H1 (cell line): ENCODE results near the gene MTIF3. TPM values are rescaled to one million over a fixed set of nuclear protein-coding genes. Genes with fewer than 3 reads are reported as not detected.

Experiments
- CTCF ChIA-PET: fragments of 300-600 bp; sonication (Branson Sonifier 250); formaldehyde crosslinking; loops from one replicate; lab custom pipeline; 2021; ENCODE audit not compliant: partially characterized antibody; lab: Charles Lee
- POLR2A ChIA-PET: fragments of 300-600 bp; sonication (Branson Sonifier 250); formaldehyde crosslinking; loops from one replicate; lab custom pipeline; 2021; ENCODE audit warnings: inconsistent platforms; ENCODE audit not compliant: partially characterized antibody; lab: Charles Lee
- DNase-seq, 2 experiments: peaks; one replicate each; pipeline versions ENCODE4 v3.0.0 to v3.0.0-alpha.2; 2010 to 2022; ENCODE audit warnings: low spot score in 2 of 2, low read depth in 1 of 2, mixed read lengths in 1 of 2
- FAIRE-seq: peaks from 2 replicates; lab custom pipeline; 2011; peaks lifted over from hg19 to GRCh38; lab: Jason Lieb, UNC
- H2AFZ ChIP-seq: 2 replicates; pipeline ENCODE4 v1.8.1; 2012; ENCODE audit warnings: low read length, inconsistent platforms
- H2AK5ac ChIP-seq: 2 replicates; pipeline ENCODE4 v1.6.1; 2013; ENCODE audit warnings: low read depth, low read length
- H2BK120ac ChIP-seq: replicated peaks from 2 replicates; pipeline ENCODE3; 2013; ENCODE audit warnings: low read depth, low read length, inconsistent platforms
- H2BK12ac ChIP-seq: 2 replicates; pipeline ENCODE4 v1.6.1; 2013; ENCODE audit warnings: low read depth, low read length
- H2BK15ac ChIP-seq: 2 replicates; pipeline ENCODE4 v1.6.1; 2013; ENCODE audit warnings: low read length
- H2BK20ac ChIP-seq: 2 replicates; pipeline ENCODE4 v1.6.1; 2013; ENCODE audit warnings: low read length
- H2BK5ac ChIP-seq: 2 replicates; pipeline ENCODE4 v1.6.1; 2013; ENCODE audit warnings: low read depth, low read length
- H3K14ac ChIP-seq: 2 replicates; pipeline ENCODE4 v1.6.1; 2013; ENCODE audit warnings: inconsistent platforms; ENCODE audit not compliant: insufficient read length
- H3K18ac ChIP-seq: 2 replicates; pipeline ENCODE4 v1.6.1; 2013; ENCODE audit warnings: low read length; ENCODE audit errors: extremely low read depth
- H3K23ac ChIP-seq: 2 replicates; pipeline ENCODE4 v1.6.1; 2013; ENCODE audit warnings: inconsistent platforms; ENCODE audit not compliant: insufficient read length
- H3K23me2 ChIP-seq: 2 replicates; pipeline ENCODE4 v1.6.1; 2013; ENCODE audit warnings: low read depth, low read length
- H3K27ac ChIP-seq: 2 replicates; pipeline ENCODE4 v1.6.1; 2011; ENCODE audit warnings: low read depth, low read length, inconsistent platforms
- H3K27me3 ChIP-seq, 4 experiments: replicated peaks in 1 of 4; 1 replicate in 1 of 4; 2 replicates in 3 of 4; pipeline versions ENCODE4 v1.6.1 to v1.8.1; 2011 to 2013; ENCODE audit warnings: low read length in 3 of 4, mild to moderate bottlenecking in 3 of 4, inconsistent platforms in 2 of 4, mixed read lengths in 2 of 4, moderate library complexity in 1 of 4; ENCODE audit not compliant: control insufficient read depth in 3 of 4, insufficient read depth in 3 of 4; ENCODE audit errors: extremely low read depth in 1 of 4
- H3K36me3 ChIP-seq, 4 experiments: 2 replicates each; pipeline versions ENCODE4 v1.6.1 to v1.8.1; 2011 to 2013; ENCODE audit warnings: mild to moderate bottlenecking in 4 of 4, low read length in 3 of 4, moderate library complexity in 2 of 4, control low read depth in 1 of 4, inconsistent platforms in 1 of 4; ENCODE audit not compliant: insufficient read depth in 4 of 4, control insufficient read depth in 2 of 4
- H3K4ac ChIP-seq: replicated peaks from 2 replicates; pipeline ENCODE3; 2013; ENCODE audit warnings: low read length, low read depth, mixed read lengths, inconsistent platforms; ENCODE audit not compliant: insufficient read length
- H3K4me1 ChIP-seq, 4 experiments: replicated peaks in 1 of 4; 1 replicate in 1 of 4; 2 replicates in 3 of 4; pipeline versions ENCODE4 v1.6.1 to v1.8.1; 2011 to 2013; ENCODE audit warnings: low read length in 3 of 4, inconsistent platforms in 2 of 4, mixed read lengths in 1 of 4; ENCODE audit not compliant: insufficient read depth in 4 of 4, control insufficient read depth in 3 of 4
- H3K4me2 ChIP-seq, 2 experiments: 2 replicates each; pipeline versions ENCODE4 v1.6.1 to v1.8.1; 2011 to 2013; ENCODE audit warnings: low read depth in 2 of 2, low read length in 2 of 2, control low read depth in 1 of 2, inconsistent platforms in 1 of 2, mild to moderate bottlenecking in 1 of 2; ENCODE audit not compliant: insufficient read depth in 1 of 2
- H3K4me3 ChIP-seq, 4 experiments: fragments of 200-600, 300-600 bp in 1 of 4; sonication (generic), shearing (Covaris generic), sonication (Bioruptor Twin) in 1 of 4; 2 replicates each; pipeline versions ENCODE4 v1.5.1 to v1.8.1; 2011 to 2016; ENCODE audit warnings: low read length in 4 of 4, low read depth in 3 of 4, control low read depth in 2 of 4, inconsistent platforms in 2 of 4, mild to moderate bottlenecking in 2 of 4, mixed read lengths in 1 of 4, moderate library complexity in 1 of 4; ENCODE audit not compliant: insufficient read depth in 2 of 4; ENCODE audit errors: extremely low read depth in 1 of 4
- H3K56ac ChIP-seq: replicated peaks from 2 replicates; pipeline ENCODE3; 2013; ENCODE audit warnings: low read depth, mild to moderate bottlenecking, mixed read lengths, low read length, inconsistent platforms; ENCODE audit not compliant: insufficient read length
- H3K79me1 ChIP-seq: 2 replicates; pipeline ENCODE4 v1.6.1; 2013; ENCODE audit warnings: low read depth, low read length, control low read depth
- H3K79me2 ChIP-seq, 2 experiments: 2 replicates each; pipeline versions ENCODE4 v1.6.1 to v1.8.1; 2012 to 2013; ENCODE audit warnings: low read length in 2 of 2, mild to moderate bottlenecking in 2 of 2, inconsistent platforms in 1 of 2; ENCODE audit not compliant: insufficient read depth in 2 of 2, control insufficient read depth in 1 of 2
- H3K9ac ChIP-seq, 4 experiments: replicated peaks in 1 of 4; 1 replicate in 1 of 4; 2 replicates in 3 of 4; pipeline versions ENCODE4 v1.6.1 to v1.8.1; 2011 to 2013; ENCODE audit warnings: low read depth in 3 of 4, low read length in 3 of 4, control low read depth in 2 of 4, mild to moderate bottlenecking in 2 of 4, moderate library complexity in 2 of 4, inconsistent platforms in 1 of 4; ENCODE audit errors: extremely low read depth in 1 of 4
- H3K9me3 ChIP-seq, 2 experiments: 2 replicates each; pipeline versions ENCODE4 v1.6.1 to v1.8.1; 2012 to 2013; ENCODE audit warnings: mild to moderate bottlenecking in 2 of 2, moderate library complexity in 2 of 2, control low read depth in 1 of 2, inconsistent platforms in 1 of 2, low read depth in 1 of 2, low read length in 1 of 2, mixed read lengths in 1 of 2; ENCODE audit not compliant: insufficient read depth in 2 of 2
- H4K20me1 ChIP-seq, 2 experiments: replicated peaks in 1 of 2; 2 replicates each; pipeline versions ENCODE3 to v1.8.1; 2011 to 2013; ENCODE audit warnings: inconsistent platforms in 2 of 2, low read length in 2 of 2, mild to moderate bottlenecking in 1 of 2; ENCODE audit not compliant: insufficient read depth in 2 of 2, control insufficient read depth in 1 of 2
- H4K5ac ChIP-seq: 2 replicates; pipeline ENCODE4 v1.6.1; 2013; ENCODE audit warnings: low read length, low read depth, mixed read lengths, inconsistent platforms; ENCODE audit not compliant: insufficient read length
- H4K8ac ChIP-seq: 2 replicates; pipeline ENCODE4 v1.8.0; 2013; ENCODE audit warnings: mild to moderate bottlenecking, moderate library complexity, low read length, inconsistent platforms; ENCODE audit not compliant: insufficient read depth; ENCODE audit errors: extremely low read depth
- H4K91ac ChIP-seq: replicated peaks from 2 replicates; pipeline ENCODE3; 2013; ENCODE audit warnings: low read length, mixed read lengths, inconsistent platforms; ENCODE audit not compliant: insufficient read length
- EZH2 ChIP-seq: fragments of 200-600 bp; sonication (generic); IDR thresholded peaks from 2 replicates; pipeline ENCODE4 v1.7.1; 2012; ENCODE audit warnings: low read depth, mild to moderate bottlenecking, moderate library complexity, low read length, inconsistent platforms; ENCODE audit not compliant: severe bottlenecking
- PHF8 ChIP-seq: fragments of 200-600 bp; sonication (generic); conservative IDR thresholded peaks from 2 replicates; pipeline ENCODE4 v1.7.1; 2012; ENCODE audit warnings: low read depth, mild to moderate bottlenecking, inconsistent platforms, low read length, moderate library complexity
- POU5F1 ChIP-seq: IDR thresholded peaks from 2 replicates; pipeline ENCODE4 v1.6.1; 2011; ENCODE audit warnings: low read depth, mild to moderate bottlenecking, low read length, moderate library complexity
- SIN3A ChIP-seq, 2 experiments: IDR thresholded peaks in 1 of 2; conservative IDR thresholded peaks in 1 of 2; 2 replicates each; pipeline ENCODE4 v1.6.1; 2011 to 2012; ENCODE audit warnings: low read length in 2 of 2, improper control_type of control experiment in 1 of 2, low read depth in 1 of 2, mild to moderate bottlenecking in 1 of 2
- SIX5 ChIP-seq: IDR thresholded peaks from 2 replicates; pipeline ENCODE4 v1.6.1; 2011; ENCODE audit warnings: mild to moderate bottlenecking, low read depth, low read length
- SP4 ChIP-seq: IDR thresholded peaks from 2 replicates; pipeline ENCODE4 v1.6.1; 2012; ENCODE audit warnings: low read length, inconsistent platforms
- TCF12 ChIP-seq: IDR thresholded peaks from 2 replicates; pipeline ENCODE4 v1.6.1; 2011; ENCODE audit warnings: low read depth, mild to moderate bottlenecking, low read length
- TEAD4 ChIP-seq: IDR thresholded peaks from 2 replicates; pipeline ENCODE4 v1.6.1; 2012; ENCODE audit warnings: low read depth, low read length, inconsistent platforms, mixed read lengths
- ZNF274 ChIP-seq: IDR thresholded peaks from 2 replicates; pipeline ENCODE4 v1.7.0; 2012; ENCODE audit warnings: low read length, borderline replicate concordance; ENCODE audit errors: extremely low read depth
- WGBS, 2 experiments: shearing (Covaris generic) in 1 of 2; methylation state at CpG; one replicate each; pipeline versions ENCODE4 v1.1.6 to v1.1.7; 2013 to 2015; ENCODE audit warnings: low lambda C conversion rate in 2 of 2, mixed read lengths in 2 of 2, inconsistent platforms in 1 of 2, low coverage in 1 of 2, missing lambda C conversion rate in 1 of 2; ENCODE audit not compliant: insufficient replicate concordance in 2 of 2, insufficient coverage in 1 of 2, insufficient read length in 1 of 2; ENCODE audit errors: extremely low coverage in 1 of 2, missing lambda C conversion rate in 1 of 2; 5-methylcytosine and 5-hydroxymethylcytosine counted together
- polyA plus RNA-seq, 7 experiments: library from polyadenylated mRNA; depleted of rRNA in 3 of 7; stranded (reverse) in 5 of 7; unstranded in 2 of 7; fragments of >200 nt in 5 of 7; fragments of 200-250 nt in 2 of 7; gene quantifications; 1 replicate in 5 of 7; 2 replicates in 1 of 7; 4 replicates in 1 of 7; pipeline versions ENCODE4 v1.2.1 to v1.2.3, GENCODE V29; 2011 to 2013; ENCODE audit warnings: missing spikeins in 2 of 7, mixed read lengths in 2 of 7
- total RNA-seq: library from RNA; stranded (reverse); fragmentation: NEBNext Ultra II Directional; extraction: Animal tissue kit (Norgen Biotek cat#: 25700); gene quantifications from 2 replicates; pipeline ENCODE4 v1.2.1, GENCODE V29; 2021

Gene MTIF3
- total and polyA plus RNA-seq, 2 of the 8 experiments (the other 6 are each of a cell fraction or from before 2014, with no cell fraction given): 29.4 to 36.4 TPM

GRCh38 chr13:27440408-27440807 is 10.0 kb downstream of the MTIF3 start:
- peaks cover 0 to 4% (median 3%) of the 10 kb centered on the region in 4 experiments; a peak in 3 of 7 replicates for H3K4me1 ChIP-seq
- FAIRE-seq: no peak
- POLR2A ChIA-PET: interaction anchor here (1.7 kb wide), 1 partner anchor 15 kb away, joined by 4 read pairs; no protein-coding TSS in a partner anchor

More at GRCh38 chr13:27440408-27440807, 10.0 kb downstream of the MTIF3 start:
- DNase-seq: no peak
- Histone ChIP-seq H4K20me1 (peaks cover 0 to 1% of the 10 kb centered on the region in 2 experiments), H3K4ac (no peak overlapping the region), H3K23me2 (no peaks in the 10 kb centered on the region), H2BK12ac (no peak overlapping the region), H3K36me3 (peaks cover 0 to 10% (median 7%) of the 10 kb centered on the region in 4 experiments; a peak in 6 of 8 replicates), H4K91ac (no peak overlapping the region), H4K8ac (no peak overlapping the region), H3K9ac (no peak overlapping the region), H3K79me2 (peaks cover 0 to 4% of the 10 kb centered on the region in 2 experiments; a peak in 3 of 4 replicates), H3K9me3 (no peaks in the 10 kb centered on the region), H2BK120ac (no peak overlapping the region), H3K23ac (no peak overlapping the region), H3K14ac (no peak overlapping the region), H3K18ac (no peak overlapping the region), H3K79me1 (peaks cover 2% of the 10 kb centered on the region; the same call in 1 of the 2 replicates), H3K27me3 (no peaks in the 10 kb centered on the region), H3K56ac (no peak overlapping the region), H2BK15ac (no peak overlapping the region), H4K5ac (no peak overlapping the region), H2BK5ac (no peak overlapping the region), H2AFZ (no peak overlapping the region), H3K27ac (no peak overlapping the region), H2AK5ac (no peak overlapping the region), H2BK20ac (no peak overlapping the region)
- CTCF ChIA-PET: no interaction called here
- TF ChIP-seq SIN3A (conservative IDR thresholded peaks at IDR 0.05 in 1 of 2, IDR thresholded peaks at IDR 0.05 in 1 of 2; ENCODE audit: low read depth in 1 of 2, low read length in 2 of 2) (no peak), ZNF274 (no peak), TEAD4 (no peak), TCF12 (no peak), SP4 (no peak), SIX5 (no peak), POU5F1 (no peak), PHF8 (no peak), EZH2 (no peak)
- TF ChIP-seq, all 59 proteins: peak for 0
- no peak overlapping the region for H3K4me2 ChIP-seq
- WGBS, 2 experiments: 94% methylated on average over 1 of the region's 1 CpG; no CpG with 5 or more reads in 1 of the 2 experiments
- H3K4me3 ChIP-seq: no peak overlapping the region
